ENCODE data around the gene ASCC3.
A peak's percentile ranks its signal among the peaks of the same experiment; 100 is the strongest.

ASCC3 gene

GRCh38 chr6:100466410-100467128 lies 414.6 kb downstream of the ASCC3 start:
- TF ChIP-seq CTCF (IDR thresholded peaks at IDR 0.05; ENCODE audit: low read depth, low read length): no peak
- no peak overlapping the region for H3K4me3 ChIP-seq (replicated peaks in 1 of 2; ENCODE audit: low read depth in 2 of 2, low read length in 2 of 2)
- no peak for DNase-seq (ENCODE audit: low read depth in 2 of 2)

DNA sequence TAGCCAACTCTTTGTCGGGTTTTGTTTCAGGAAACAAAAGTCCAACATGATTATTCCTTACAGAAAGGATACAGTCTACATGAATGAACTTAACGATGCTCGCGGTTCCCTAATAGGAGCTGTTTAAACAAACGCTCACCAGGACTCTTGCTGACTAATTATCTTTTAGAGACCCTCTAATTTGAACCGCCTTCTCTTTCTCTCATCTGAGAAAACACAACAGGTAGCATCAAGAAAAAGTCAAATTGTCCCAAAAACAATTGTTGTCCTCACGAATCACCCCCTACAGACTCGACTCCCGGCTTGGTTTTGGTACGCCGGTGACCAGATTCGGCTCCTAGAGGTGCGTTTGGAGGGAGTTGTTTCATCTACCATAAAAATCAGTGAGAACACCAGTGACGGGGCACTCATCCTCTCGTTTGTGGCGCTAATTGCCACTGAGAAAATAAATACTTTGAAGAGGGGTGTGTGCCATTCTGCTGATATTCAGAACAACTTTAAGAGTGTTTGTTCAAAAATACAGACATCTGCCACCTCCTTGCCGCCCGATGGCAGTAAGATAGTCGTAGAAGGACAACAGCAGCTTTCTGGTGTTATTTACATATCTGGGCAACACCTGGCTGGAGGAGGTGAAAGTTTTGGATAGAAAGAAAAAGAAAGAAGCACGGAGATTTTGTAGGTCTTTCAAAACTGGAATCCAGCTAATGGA lies 415.3 kb downstream of the ASCC3 start:
- no peak for TF ChIP-seq CTCF (IDR thresholded peaks at IDR 0.05; ENCODE audit: low read depth, low read length)
- no peak overlapping the region for H3K4me3 ChIP-seq (replicated peaks in 1 of 2; ENCODE audit: low read depth in 2 of 2, low read length in 2 of 2)
- peak in 1 of 2 donors; percentile 19 for DNase-seq (ENCODE audit: low read depth in 2 of 2)

DNA sequence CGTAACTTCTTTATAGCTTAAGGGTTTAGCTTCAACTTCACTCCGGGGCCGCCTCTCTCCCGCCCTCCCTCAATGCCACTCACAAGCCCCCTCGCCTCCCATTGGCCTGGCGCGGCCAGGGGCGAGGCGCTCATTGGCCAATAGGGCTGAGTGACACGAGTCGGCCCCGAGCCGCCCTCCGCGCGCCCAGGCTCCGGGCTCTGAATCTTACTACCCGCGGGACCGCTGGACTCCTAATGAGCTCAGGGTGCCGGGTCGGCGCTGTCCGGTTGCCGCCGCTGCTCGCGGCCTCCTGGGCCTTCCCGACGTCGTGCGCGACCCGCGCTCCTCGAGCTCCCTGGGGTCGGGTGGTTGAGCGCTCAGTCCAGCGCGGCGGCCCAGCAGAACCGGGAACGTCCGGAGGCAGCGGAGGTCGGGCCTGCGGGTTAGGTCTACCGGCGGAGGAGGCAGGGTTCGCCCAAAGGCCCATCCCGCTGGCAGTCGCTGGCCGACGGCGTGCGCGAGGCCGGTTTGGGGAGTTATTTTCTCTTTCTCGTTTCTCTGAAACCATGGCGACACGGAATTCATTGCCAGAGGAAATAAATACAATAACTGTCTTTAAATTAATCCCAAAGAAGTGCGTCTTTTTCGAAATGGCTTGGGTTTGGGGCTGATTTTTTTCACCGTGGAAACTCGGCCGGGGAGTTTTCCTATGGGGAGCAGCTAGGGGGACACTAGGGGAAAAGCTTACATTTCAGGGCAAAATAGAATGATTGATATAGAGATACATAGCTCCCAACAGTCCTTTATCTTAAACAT lies 416.0 kb downstream of the ASCC3 start, which contains the start of gene SIM1:
Gene SIM1 (minus strand): TSS at position 19 of the 798 bp plus-strand sequence. CDS start 1,453 bp downstream, outside the sequence.
- DNase-seq (ENCODE audit: low read depth in 2 of 2): peak; percentile 69 to 78
- peak within 1 kb of the TSS; percentile 24 to 39 for H3K4me3 ChIP-seq (replicated peaks in 1 of 2; ENCODE audit: low read depth in 2 of 2, low read length in 2 of 2)
- no peak for TF ChIP-seq CTCF (IDR thresholded peaks at IDR 0.05; ENCODE audit: low read depth, low read length)

DNA sequence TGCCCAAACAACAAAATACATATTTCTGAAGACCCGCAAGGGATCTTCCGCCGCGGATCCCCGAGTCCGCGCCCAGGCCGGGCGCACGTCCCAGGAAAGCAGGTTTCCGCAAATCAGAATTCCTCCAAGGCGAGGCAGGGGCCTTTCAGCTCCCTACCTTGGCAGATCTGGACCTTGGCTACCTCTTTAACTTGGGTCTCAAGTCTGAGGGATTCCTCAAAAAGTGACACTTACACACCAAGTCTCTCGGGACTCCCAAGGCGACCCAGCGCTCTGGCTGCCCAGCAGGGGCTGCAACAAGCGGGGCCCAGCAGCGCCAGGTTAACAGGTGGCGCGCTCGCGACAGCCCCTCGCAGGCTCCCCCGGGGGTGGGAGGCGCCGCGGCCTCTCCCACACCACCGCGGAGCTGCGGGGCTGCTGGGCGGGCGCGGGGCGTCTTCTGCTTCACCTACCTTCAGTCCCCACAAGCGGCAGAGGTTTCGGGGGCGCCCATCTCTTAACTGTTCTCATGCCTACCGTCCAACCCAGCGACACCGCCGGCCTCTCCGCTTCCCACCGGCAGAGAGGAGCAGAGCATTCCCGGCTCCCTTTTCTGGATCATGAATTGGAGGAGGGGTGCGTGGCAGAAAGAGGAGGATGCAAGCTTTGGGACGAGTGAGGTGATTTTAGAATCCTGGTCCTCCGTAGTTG lies 416.8 kb downstream of the ASCC3 start:
- DNase-seq (ENCODE audit: low read depth in 2 of 2): no peak
- H3K4me3 ChIP-seq (replicated peaks in 1 of 2; ENCODE audit: low read depth in 2 of 2, low read length in 2 of 2): no peak overlapping the region
- no peak for TF ChIP-seq CTCF (IDR thresholded peaks at IDR 0.05; ENCODE audit: low read depth, low read length)

DNA sequence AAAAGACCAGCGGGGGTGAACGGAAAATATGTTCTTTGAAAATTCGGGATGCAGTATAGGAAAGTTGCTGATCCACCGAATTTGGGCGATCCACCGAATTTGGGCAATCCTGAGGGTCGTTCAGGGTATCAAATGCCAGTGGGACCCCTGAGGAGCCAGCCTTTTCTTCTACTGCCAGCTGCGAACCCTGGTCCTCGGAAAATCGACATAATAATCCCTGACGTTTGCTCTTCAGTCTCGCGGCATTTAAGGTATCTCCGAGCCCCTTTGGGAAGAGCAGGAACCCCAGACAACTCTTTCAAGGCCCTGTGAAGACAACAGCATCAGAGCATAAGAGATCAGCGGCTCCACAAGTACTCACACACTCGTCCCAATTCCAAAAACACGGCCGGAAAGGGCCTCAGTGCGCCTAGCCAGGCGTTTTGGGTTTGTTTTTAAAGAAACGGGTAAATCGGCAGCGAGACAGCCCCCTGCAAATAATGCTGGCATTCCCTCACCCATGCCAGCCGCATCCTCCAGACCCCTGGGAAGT lies 417.4 kb downstream of the ASCC3 start:
- no peak overlapping the region for H3K4me3 ChIP-seq (replicated peaks in 1 of 2; ENCODE audit: low read depth in 2 of 2, low read length in 2 of 2)
- DNase-seq (ENCODE audit: low read depth in 2 of 2): no peak
- TF ChIP-seq CTCF (IDR thresholded peaks at IDR 0.05; ENCODE audit: low read depth, low read length): no peak

Data from cardiac fibroblast (primary cell).